KG1 (cell line): ENCODE measurements around the gene FBN2.

ENCODE experiments used
- DNase-seq: peaks from one replicate; lab custom pipeline; 2025; lab: John Stamatoyannopoulos, UW

The FBN2 gene

DNA sequence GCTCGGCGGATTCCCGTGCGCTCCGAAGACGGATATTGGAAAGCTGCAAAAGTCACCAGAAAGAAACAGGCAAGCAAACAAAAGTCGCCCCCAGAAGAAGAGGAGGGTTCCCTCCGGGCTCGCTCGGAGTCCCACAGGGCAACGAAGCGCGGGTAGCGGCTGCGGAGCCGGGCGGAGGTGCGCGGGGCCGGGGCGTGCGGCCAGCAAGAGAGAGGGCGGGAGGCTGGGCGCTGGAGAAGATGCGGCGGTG, at the start of gene FBN2:
Gene FBN2, minus strand, starts transcription at position 246 of the 250 bp plus-strand sequence. CDS start 642 bp downstream, outside the sequence.
- no peak for DNase-seq

DNA sequence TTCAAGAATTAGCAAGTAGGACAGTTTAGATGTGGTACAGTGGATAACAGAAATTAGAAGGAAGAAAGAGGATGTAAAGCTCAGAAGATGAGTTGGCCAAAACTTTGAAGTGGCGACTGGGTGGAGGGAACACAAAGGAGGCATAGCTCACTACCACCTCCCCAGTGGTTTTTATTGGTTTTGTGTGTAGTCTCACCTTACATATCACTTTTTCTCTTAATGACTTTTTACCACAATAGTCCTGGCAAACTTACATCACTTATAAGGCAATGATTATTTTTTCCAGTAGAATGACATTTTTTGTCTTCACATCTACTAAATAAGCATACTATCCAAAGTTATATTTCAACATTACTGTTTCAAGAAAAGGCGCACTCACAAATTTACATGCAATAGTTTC, 49.2 kb upstream of the FBN2 start:
- DNase-seq, result no peak

DNA sequence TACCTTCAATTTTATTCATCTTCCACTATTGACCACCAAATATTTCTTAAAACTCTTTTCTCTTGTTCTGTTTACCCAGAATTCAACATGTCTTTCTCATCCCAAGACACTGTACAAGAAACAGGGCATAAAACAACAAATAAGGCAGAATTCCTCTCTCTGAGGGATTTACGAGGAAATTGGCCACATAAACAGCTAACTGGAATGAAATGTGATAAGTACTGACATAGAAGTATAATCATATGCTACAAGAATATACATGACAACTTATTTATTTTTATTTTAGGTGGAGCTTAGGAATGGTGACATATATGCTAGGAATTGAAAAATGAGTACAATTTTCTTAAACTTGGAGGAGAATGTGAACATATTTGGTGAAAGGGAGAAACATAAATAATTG, 48.8 kb upstream of the FBN2 start:
- DNase-seq, result no peak

DNA sequence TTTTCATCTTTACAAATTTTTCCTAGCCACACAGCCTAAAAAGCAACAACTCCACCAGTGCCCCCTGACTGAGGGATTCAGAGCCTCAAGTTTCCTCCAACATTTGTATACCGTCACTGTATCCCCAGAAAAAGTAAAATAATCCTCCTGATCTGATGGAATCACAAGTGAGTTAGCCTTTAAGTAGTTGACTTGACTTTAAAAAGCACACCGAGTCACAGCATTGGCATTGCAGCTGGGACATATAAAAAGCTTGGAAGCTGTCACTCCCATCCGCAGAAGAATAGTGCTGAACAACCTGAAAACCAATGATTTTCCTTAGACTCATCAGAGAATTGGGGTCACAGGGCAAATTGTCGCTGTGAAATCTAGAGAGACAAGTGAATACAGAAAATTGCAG, 41.6 kb upstream of the FBN2 start:
- DNase-seq, result no peak

DNA sequence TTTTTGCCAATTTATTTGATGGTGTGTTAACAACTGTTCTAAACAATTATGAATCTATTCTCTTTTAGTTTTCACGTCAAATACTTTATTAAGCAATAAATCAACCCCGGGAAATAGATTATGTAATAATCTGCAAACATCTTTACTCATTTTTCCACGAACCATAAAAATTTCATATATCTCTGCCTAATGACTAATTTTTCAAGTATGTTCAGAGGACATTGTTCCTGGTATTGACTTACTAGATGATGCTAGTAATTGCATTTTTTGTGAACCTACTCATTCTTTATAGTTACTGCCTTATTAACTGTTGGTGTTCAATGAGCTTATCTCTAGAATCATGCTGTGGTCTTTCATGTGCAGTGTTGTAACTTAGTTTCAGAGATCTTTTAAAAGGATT, 41.0 kb upstream of the FBN2 start:
- DNase-seq, result no peak

DNA sequence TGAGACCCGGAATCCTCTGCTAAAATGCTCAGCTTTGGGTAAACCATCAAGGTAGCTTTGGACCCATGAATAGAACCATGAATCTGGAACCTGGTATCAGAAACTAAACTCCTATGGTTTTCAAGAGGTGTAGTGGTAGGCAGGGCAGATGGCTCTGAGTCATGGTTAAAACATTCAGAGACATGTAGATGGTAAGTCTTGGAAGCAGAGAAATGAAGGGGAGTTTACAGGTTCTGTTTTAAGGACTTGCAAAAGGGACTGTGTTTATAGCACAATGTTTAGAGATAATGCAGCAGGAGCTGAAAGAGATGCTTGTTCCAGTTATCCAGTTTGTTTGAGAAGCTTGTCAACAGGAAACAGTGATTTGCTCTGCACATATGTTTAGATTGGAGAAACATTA, 36.0 kb upstream of the FBN2 start:
- DNase-seq, result no peak

DNA sequence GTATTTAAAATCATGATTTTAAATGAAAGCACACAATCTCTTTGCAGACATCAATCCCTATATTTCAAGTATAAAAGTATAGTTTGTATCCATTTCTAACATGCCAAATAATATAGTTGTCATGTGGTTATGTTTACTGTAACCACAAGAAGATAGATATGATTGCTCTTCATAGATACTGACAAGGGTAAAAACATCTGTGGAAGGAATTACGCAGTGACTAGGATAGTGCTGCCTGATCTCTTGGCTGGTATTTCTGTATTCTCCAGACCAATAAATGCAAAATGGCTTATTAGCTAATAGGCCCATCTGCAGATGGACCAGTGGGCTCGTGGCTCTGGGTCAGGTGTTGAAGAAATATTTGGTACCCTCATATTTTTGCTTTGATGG, 34.9 kb upstream of the FBN2 start:
- no peak for DNase-seq

DNA sequence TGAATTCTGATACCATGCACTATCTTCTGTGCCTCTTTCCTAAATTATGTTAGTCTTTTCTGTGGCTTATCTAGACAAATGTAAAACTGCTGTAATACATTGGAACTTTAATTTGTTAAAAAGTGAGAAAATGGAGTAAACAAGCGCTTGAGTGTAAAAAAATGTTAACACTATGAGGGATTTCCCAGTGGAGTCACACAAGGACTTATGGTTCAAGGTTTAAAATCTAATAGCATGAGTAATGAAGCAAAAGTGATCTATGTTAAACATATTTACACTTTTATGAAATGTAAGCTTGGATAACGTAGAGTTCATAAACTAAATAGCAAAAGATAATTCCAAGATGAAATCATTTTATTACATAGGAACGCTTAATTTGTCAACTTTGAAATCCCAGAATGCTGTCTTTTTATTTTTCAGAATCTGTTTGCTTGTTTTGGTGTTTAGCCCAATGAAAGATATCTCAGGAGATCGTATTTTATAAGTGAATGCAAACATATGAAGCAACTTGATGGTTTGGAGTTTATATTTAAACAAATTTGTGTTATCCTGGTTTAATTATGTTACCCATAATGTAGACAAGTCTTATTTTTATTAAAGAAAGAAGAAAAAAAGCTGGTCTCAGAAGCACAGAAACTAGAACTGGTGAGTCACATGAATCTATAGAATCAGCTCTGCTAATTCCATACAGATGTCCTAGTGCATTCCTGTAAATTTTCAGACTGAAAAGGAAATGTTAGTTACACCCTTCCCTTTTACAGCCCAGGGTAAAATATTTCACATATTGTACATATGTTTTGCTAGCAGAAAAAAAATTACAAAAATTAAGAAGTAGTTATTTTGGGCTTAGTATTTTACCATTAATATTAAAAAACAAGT, 34.2 kb upstream of the FBN2 start:
- no peak for DNase-seq

DNA sequence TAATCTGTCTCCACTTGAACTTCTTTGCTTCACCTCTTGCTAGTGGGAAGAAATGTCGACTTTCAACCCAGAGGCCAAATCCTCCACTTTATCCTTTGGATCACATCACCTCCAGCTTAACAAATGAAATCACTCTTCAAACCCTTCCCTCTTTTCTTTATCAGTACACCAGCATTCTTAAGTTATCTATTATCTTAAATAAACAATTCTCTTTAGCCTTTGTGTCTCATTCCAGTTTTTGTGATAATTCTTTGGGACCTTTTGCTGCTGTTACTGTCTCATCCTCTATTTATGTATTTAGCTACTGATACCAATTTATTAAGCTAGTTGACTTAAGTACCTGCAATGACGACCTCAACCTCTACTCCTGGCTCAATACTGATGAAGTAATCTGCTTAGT, 28.1 kb upstream of the FBN2 start:
- no peak for DNase-seq

DNA sequence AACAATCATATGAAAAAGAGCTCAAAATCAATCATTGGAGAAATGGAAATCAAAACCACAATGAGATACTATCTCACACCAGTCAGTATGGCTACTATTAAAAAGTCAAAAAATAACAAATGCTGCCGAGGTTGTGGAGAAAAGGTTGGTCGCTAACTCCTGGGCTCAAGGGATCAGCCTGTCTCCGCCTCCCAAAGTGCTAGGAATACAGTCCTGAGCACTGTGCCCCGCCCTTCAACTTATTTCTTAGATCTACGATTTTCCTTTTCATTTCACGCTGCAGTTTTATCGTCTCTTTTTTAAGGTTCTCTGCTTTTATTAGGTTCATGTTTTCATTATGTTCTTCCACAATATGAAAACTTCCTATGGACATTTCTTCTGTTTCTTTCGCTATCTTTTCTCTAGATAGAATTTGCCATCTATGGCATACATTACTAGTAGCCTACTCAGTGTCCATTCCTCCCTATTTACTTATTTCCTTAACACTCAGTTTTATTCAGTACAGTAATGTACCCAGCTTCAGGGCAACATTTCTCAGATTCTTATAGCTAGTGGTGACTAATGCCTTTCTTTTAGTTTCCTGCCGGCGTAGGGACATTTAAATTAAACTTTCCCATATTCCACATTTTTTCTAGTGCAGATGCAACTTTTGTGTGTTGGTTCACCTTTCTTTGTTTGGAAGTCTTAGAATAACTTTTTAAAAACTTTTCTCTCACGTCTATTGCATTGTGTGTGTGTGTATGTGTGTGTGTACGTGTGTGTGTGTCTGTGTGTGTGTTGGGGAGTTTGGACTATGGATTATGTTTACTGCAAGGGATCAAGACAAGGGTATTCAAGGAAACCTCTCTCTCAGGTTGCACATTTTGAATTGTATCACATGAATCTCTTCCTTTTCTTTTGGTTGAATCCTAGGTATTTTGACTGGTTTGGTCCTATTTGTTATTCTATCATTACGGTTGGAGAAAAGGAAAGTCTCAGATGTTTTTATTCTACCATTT, 21.6 kb upstream of the FBN2 start:
- DNase-seq, result no peak

DNA sequence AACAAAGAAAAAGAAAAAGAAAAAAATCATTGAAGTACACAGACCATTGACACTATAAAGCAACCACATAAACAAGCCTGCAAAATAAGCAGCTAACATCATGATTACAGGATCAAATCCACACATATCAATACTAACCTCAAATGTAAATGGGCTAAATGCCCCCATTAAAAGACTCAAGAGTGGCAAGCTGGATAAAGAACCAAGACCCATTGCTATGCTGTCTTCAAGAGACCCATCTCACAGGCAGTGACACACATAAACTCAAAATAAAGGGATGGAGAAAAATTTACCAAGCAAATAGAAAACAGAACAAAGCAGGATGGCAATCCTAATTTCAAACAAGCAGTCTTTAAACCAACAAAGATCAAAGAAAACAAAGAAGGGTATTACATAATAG, 15.7 kb upstream of the FBN2 start:
- no peak for DNase-seq

DNA sequence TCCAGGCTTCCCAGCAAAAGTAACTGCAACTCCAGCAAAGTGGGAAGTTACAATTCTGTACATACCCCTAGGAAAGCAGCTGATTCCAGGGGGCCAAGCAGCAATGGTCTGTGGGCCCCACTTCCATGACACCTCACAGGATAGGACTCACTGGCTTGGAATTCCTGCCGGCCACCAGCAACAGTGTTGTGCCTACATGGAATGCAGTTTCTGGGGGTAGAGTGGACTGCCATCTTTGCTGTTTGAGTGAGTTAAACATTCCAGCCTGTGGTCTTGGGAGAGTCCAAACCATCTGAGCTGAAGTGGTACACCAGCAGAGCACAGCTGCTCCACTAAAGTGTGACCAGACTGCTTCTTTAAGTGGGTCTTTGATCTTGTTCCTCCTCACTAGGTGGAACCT, 13.4 kb upstream of the FBN2 start:
- DNase-seq, result no peak

DNA sequence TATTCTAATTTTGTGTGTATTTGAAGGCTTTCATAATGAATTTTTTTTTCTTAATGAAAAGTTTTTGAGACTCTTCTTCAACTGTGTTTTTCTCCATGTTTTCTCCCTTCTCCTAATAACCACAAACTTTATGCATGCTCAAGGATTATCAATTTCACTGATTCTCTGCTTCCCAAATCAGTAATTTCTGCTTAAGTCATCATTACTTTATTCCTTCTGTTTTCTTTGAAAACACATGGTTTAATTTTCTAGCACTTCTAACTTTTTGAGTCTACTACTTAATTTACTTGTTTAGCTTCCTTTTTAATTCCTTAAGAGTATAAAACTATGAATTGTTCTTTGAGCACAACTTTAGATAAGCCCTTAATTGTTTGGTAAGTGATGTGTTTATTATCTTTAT, 11.5 kb upstream of the FBN2 start:
- no peak for DNase-seq

DNA sequence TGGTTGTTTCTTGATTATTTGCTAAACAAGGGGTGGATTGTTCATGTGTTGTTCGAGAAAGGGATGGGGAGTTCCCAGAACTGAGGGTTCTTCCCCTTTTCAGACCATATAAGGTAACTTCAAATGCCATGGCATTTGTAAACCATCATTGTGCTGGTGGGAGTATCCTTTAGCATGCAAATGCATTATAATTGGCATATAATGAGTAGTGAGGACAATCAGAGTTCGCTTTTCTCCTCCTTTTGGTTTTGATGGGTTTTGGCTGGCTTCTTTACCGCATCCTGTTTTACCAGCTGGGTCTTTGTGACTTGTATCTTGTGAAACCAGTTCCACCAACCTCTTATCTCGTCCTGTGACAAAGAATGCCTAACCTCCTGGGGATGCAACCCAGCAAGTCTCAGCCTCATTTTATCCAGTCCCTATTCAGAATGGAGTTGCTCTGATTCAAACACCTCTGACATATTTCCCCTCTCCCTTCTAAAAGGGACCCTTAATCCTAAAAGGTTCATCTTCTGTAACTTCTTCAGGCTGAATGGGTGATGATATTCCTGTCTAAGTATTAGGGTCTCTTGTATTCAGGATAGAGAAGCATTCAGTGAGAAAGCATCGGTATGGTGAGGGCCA, 8.7 kb upstream of the FBN2 start:
- no peak for DNase-seq

DNA sequence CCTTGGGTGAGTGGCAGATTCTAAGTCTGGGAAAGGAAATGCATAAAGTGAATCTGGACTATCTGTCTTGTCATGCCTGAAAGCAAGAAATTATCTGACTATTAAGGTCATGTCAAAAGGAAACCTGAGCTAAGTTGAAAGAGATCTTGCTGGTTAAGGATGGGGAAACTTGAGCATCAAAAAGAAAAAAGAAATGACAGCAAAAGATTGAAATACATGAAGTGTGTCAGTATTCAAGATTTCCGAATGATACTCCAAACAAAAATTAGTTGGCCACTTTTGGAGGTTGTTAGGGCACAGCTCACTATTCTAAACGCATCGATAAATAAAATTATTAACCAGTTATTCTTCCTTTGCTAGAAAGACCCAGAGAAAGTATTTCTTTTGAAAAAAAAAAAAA, 3.3 kb upstream of the FBN2 start:
- no peak for DNase-seq

DNA sequence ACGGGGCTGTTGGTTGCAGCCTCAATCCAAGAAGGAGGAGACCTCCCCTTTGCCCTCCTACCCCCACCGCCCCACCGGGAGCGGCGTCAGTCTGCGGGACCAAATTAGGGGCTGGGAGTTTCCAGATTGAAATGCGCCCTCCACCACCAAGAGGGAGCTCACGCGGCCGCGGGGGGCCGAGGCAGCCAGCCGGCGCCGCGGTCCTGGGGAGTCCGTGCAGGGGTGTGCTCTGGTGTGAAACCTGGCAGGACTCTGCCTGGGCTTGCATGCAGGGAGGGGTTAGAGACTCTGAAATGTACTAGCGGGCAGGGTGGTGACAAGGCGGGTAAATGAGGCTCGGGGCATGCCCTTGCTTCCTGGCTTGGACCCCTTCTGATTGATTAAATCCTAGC, 989 bp upstream of the FBN2 start:
- no peak for DNase-seq

DNA sequence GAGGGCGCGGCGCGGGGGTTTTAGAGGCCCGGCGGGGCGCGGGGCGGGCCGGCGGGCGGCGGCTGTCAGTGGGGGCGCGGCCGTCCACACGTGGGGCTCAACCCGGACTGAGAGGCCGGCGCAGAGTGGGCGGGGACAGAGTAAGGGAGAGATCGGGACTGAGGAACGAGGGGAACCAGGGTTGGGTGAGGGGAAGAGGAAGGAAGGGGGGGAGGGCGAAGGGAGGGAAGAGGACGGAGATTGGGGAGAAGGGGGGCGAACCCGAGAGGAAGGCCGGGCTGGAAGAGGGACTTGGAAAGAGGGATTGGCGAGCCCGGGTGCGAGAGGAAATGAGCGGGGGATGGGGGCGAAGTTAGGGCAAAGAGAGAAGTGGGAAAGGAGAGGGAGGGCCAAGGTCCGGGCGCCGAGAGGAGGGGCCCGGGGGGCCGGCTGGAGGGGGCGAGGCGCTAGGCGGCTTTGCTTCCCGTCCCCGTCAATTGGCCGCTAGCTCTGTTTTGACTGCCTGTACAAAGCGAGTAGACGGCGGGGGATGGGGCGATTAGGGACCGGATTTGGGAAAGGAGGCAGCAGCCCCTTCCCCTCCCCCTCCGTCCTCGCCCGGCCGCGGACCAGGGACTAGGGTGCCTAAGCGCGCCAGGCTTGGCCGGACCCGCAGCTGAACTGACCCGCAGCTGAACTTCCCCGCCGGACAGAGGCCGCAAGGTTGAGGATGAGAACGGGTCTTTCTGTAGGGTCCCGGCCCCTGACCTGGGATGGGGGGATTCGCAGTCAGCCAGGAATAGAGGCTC, 399 bp upstream of the FBN2 start:
- peak; percentile 10 for DNase-seq

DNA sequence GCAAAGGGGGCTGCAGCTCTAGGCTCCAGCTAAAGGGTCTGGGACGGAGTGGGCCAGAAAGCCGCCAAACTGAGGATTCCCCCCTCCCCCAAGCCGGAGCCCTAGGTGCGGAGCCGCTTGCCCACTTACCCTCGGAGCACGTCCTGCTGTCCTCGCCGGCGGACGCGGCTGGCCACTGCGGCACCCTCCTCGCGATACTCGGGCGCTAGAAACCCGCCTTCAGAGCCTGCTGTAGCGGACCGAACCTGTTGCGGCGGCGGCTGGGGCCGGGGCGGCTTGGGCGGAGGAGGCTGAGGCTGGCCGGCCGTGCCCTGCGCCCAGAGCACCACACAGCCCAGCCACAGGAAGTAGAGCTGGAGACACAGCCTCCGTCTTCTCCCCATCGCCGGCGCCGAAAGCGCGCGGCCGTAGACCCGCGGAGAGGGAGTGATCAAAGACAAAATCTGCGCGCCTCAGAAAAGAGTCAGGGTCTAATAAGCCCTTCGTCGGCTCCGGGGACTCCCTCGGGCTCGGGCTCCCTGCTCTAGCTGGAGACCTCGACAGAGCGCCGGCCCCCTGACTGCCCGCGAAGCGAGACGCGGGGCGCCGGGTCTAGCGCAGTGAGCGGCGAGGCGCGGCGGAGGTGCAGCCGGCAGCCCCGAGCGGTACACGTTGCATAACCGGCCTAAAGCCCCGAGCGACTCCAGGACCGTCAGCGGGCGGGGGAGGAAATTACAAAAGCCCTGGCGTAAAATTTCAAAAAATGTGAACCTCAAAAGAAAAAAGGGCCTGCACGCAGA, 635 bp downstream of the FBN2 start:
- DNase-seq, result no peak

DNA sequence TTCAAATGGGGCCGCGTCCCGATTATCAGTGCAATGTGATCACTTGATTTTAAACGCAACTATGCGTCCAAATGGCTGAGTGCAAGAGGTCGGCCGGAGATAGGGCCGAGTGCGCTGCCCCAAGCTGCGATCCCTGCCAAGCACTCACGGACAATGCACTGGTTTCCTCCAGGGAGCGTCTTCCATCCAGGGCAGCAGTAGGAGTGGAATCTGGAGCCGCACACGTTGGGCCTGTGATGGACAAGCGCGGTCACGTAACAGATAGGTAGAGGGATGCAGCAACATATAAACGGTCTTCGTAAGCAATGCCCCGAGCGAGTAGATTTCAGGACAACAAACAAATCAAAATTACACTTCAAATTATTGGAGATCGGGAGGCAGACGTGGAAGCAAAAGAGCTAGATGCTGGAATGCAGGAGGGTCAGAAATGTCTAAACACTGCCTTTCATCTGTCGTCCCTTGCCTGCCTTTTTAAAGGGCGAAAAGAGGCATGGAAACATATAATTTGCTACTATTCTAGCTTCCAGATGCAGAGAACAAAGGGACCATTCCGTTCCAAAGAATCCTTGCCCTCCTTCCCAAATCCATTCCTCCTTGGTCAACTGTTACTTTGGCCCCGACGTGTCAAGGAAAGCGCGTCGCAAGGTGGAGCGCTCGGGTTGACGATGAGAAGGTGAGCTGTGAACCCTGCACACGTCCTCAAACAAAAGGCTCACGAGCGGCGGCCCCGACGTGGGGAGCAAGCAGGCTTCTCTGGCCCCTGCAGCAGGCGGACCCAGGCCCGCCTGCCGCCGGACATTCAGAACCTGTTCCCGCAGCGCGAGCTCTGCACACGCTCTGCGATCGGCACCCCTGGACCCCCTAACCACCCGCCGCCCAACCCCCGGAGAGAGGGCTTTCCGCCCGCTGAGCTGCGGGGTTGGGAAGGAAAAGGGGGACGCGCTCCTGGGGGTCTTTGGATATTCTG, 1.5 kb downstream of the FBN2 start:
- DNase-seq, result no peak

DNA sequence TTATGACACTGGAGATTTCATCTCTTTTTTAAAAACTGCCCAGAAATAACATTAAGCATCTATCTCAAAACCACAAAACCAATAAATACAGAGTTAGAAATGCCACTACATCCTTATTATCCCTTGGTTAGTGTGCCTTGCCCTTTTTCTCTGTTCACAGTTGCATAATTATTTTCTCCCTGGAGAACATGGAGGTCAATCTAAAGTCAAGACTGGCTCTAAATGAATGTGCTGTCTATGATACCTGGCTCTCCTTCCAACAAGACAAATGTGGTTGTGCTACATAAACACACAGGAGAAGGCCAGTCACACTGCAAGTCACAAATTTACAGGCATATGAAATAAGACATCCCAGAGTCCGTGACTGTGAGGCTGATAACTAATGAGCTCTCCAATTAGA, 2.8 kb downstream of the FBN2 start:
- DNase-seq, result no peak
